Activated naive CD4-positive, alpha-beta T cell treated with anti-CD3 and anti-CD28 coated beads, Interleukin-2, amount 50 U/mL, for 24 hours (primary cell): ENCODE measurements around the gene DCAF8.
A peak's percentile ranks its signal among the peaks of the same experiment; 100 is the strongest.

Experiments
- H3K27ac Mint-ChIP-seq: one replicate; pipeline ENCODE4 v1.8.0; 2021; ENCODE audit warnings: mild to moderate bottlenecking, mixed read lengths
- H3K27me3 Mint-ChIP-seq: one replicate; pipeline ENCODE4 v1.8.0; 2021; ENCODE audit warnings: mixed read lengths
- H3K36me3 Mint-ChIP-seq: one replicate; pipeline ENCODE4 v1.8.0; 2021; ENCODE audit warnings: mixed read lengths
- H3K4me1 Mint-ChIP-seq: one replicate; pipeline ENCODE4 v1.8.0; 2021; ENCODE audit warnings: mixed read lengths
- H3K4me3 Mint-ChIP-seq: one replicate; pipeline ENCODE4 v1.8.0; 2021; ENCODE audit warnings: mild to moderate bottlenecking, mixed read lengths
- H3K9me3 Mint-ChIP-seq: one replicate; pipeline ENCODE4 v1.8.0; 2021; ENCODE audit warnings: mixed read lengths

The DCAF8 gene

GRCh38 chr1:160247053-160247452 is 15.3 kb downstream of the DCAF8 start:
- H3K36me3 Mint-ChIP-seq, result no peaks in the 10 kb centered on the region

GRCh38 chr1:160245434-160245833 is 16.9 kb downstream of the DCAF8 start:
- Mint-ChIP-seq H3K4me3 (no peak overlapping the region), H3K4me1 (peaks cover 39% of the 10 kb centered on the region), H3K27me3 (no peaks in the 10 kb centered on the region), H3K27ac (no peak overlapping the region), H3K9me3 (no peaks in the 10 kb centered on the region), H3K36me3 (peaks cover 4% of the 10 kb centered on the region)

More at GRCh38 chr1:160247053-160247452, 15.3 kb downstream of the DCAF8 start:
- Mint-ChIP-seq H3K27ac (no peak overlapping the region), H3K27me3 (no peaks in the 10 kb centered on the region), H3K4me3 (no peak overlapping the region), H3K4me1 (peaks cover 40% of the 10 kb centered on the region), H3K9me3 (no peaks in the 10 kb centered on the region)

- Mint-ChIP-seq H3K27ac (no peak overlapping the region), H3K27me3 (no peaks in the 10 kb centered on the region), H3K4me3 (no peak overlapping the region), H3K9me3 (no peaks in the 10 kb centered on the region), H3K36me3 (peaks cover 4% of the 10 kb centered on the region), H3K4me1 (peaks cover 39% of the 10 kb centered on the region)
Measured at GRCh38 chr1:160244209-160244608, 18.1 kb downstream of the DCAF8 start.

GRCh38 chr1:160243767-160244166 is 18.6 kb downstream of the DCAF8 start:
- Mint-ChIP-seq H3K9me3 (no peaks in the 10 kb centered on the region), H3K27me3 (no peaks in the 10 kb centered on the region), H3K36me3 (peaks cover 4% of the 10 kb centered on the region), H3K4me1 (peaks cover 39% of the 10 kb centered on the region), H3K27ac (no peak overlapping the region), H3K4me3 (no peak overlapping the region)

- Mint-ChIP-seq H3K4me3 (no peak overlapping the region), H3K27me3 (no peaks in the 10 kb centered on the region), H3K9me3 (no peaks in the 10 kb centered on the region), H3K4me1 (peaks cover 20% of the 10 kb centered on the region), H3K27ac (no peak overlapping the region), H3K36me3 (peaks cover 9% of the 10 kb centered on the region)
Measured at GRCh38 chr1:160239582-160240299, 22.6 kb downstream of the DCAF8 start.

- Mint-ChIP-seq H3K9me3 (no peaks in the 10 kb centered on the region), H3K4me3 (no peak overlapping the region), H3K27ac (no peak overlapping the region), H3K27me3 (no peaks in the 10 kb centered on the region), H3K4me1 (peaks cover 23% of the 10 kb centered on the region), H3K36me3 (peaks cover 15% of the 10 kb centered on the region)
Measured at GRCh38 chr1:160238408-160238807, 23.9 kb downstream of the DCAF8 start.

DNA sequence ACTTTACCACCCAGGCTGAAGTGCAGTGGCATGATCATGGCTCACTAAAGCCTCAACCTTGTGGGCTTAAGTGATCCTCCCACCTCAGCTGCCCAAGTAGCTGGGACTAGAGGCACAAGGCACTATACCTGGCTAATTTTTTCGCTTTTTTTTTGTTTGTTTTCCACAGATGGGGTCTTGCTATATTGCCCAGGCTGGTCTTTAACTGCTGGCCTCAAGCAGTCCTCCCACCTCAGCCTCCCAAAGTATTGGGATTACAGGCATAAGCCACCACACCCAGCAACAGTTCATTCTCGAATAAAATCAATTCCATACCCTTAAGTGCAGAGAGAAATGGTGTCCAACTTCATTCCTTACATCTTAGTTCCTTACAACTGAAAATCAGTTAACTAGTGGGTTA is 24.8 kb downstream of the DCAF8 start:
- Mint-ChIP-seq H3K9me3 (no peaks in the 10 kb centered on the region), H3K27ac (no peak overlapping the region), H3K36me3 (peaks cover 15% of the 10 kb centered on the region), H3K4me3 (no peak overlapping the region), H3K27me3 (no peaks in the 10 kb centered on the region), H3K4me1 (peaks cover 21% of the 10 kb centered on the region)

DNA sequence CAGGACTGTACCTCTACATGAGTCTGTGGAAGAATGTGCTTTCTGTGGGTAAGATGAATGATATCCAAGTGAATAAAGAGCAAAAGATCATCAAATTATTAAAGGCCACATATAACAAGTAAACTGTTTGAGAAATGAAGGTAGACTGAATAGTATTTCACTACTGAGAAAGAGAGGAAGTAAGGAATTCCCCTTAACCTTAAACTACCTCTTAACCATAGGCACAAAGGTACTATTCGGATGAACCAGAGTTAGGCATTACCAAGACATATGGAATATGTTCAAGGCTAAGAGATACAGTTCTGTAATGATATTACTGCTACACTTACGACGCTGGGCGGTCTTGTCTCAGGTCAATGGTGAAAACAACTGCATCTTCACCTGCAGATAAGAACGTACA is 25.5 kb downstream of the DCAF8 start:
- no peaks in the 10 kb centered on the region for H3K27me3 Mint-ChIP-seq
- H3K4me3 Mint-ChIP-seq, result no peak overlapping the region
- peaks cover 21% of the 10 kb centered on the region for H3K4me1 Mint-ChIP-seq
- H3K27ac Mint-ChIP-seq, result no peak overlapping the region
- peaks cover 15% of the 10 kb centered on the region for H3K36me3 Mint-ChIP-seq
- H3K9me3 Mint-ChIP-seq, result no peaks in the 10 kb centered on the region

GRCh38 chr1:160232911-160233310 is 29.4 kb downstream of the DCAF8 start:
- Mint-ChIP-seq H3K9me3 (no peaks in the 10 kb centered on the region), H3K27me3 (no peaks in the 10 kb centered on the region), H3K36me3 (peaks cover 17% of the 10 kb centered on the region), H3K4me1 (peaks cover 17% of the 10 kb centered on the region), H3K27ac (no peak overlapping the region), H3K4me3 (no peak overlapping the region)

DNA sequence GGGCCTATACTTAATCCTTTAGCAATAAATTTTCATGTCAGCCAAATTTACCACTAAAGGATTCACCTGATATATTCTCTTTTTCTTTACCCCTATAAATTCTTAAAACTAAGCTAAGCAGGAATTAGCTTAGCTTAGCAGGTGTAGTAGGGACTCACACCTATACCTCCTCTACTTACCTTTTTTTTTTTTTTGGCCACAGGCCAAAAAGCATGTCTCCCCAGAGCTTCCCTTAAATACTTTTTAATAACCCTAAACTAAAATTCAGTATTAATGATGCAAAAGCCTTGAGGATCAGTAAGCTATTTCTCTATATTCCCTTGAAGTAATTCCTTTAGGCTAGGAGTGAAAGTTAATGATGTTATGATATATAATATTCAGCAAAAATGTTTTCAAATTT is 33.9 kb downstream of the DCAF8 start:
- H3K4me1 Mint-ChIP-seq, result peaks cover 2% of the 10 kb centered on the region
- H3K9me3 Mint-ChIP-seq, result no peaks in the 10 kb centered on the region
- H3K27ac Mint-ChIP-seq, result no peak overlapping the region
- no peaks in the 10 kb centered on the region for H3K27me3 Mint-ChIP-seq
- peaks cover 15% of the 10 kb centered on the region for H3K36me3 Mint-ChIP-seq
- H3K4me3 Mint-ChIP-seq, result no peak overlapping the region

GRCh38 chr1:160227561-160227960 is 34.8 kb downstream of the DCAF8 start:
- peak overlapping the region; percentile 32 for H3K27ac Mint-ChIP-seq
- no peak overlapping the region for H3K4me3 Mint-ChIP-seq
- no peaks in the 10 kb centered on the region for H3K4me1 Mint-ChIP-seq
- no peaks in the 10 kb centered on the region for H3K9me3 Mint-ChIP-seq
- H3K36me3 Mint-ChIP-seq, result peaks cover 15% of the 10 kb centered on the region
- no peaks in the 10 kb centered on the region for H3K27me3 Mint-ChIP-seq

- H3K4me1 Mint-ChIP-seq, result no peaks in the 10 kb centered on the region
- peaks cover 15% of the 10 kb centered on the region for H3K36me3 Mint-ChIP-seq
- H3K27ac Mint-ChIP-seq, result peak overlapping the region; percentile 32
- H3K9me3 Mint-ChIP-seq, result no peaks in the 10 kb centered on the region
- no peaks in the 10 kb centered on the region for H3K27me3 Mint-ChIP-seq
- no peak overlapping the region for H3K4me3 Mint-ChIP-seq
Measured at GRCh38 chr1:160227034-160227433, 35.3 kb downstream of the DCAF8 start.

GRCh38 chr1:160226623-160227022 is 35.7 kb downstream of the DCAF8 start:
- Mint-ChIP-seq H3K4me1 (no peaks in the 10 kb centered on the region), H3K9me3 (no peaks in the 10 kb centered on the region), H3K4me3 (no peak overlapping the region), H3K27me3 (no peaks in the 10 kb centered on the region), H3K27ac (no peak overlapping the region), H3K36me3 (peaks cover 15% of the 10 kb centered on the region)

- no peak overlapping the region for H3K27ac Mint-ChIP-seq
- H3K4me3 Mint-ChIP-seq, result no peak overlapping the region
Measured at GRCh38 chr1:160225345-160225744, 37.0 kb downstream of the DCAF8 start.

GRCh38 chr1:160224606-160225005 is 37.7 kb downstream of the DCAF8 start:
- Mint-ChIP-seq H3K36me3 (peaks cover 12% of the 10 kb centered on the region), H3K4me3 (no peak overlapping the region), H3K27ac (no peak overlapping the region), H3K4me1 (no peaks in the 10 kb centered on the region), H3K9me3 (no peaks in the 10 kb centered on the region), H3K27me3 (no peaks in the 10 kb centered on the region)

More at GRCh38 chr1:160225345-160225744, 37.0 kb downstream of the DCAF8 start:
- H3K9me3 Mint-ChIP-seq, result no peaks in the 10 kb centered on the region
- H3K4me1 Mint-ChIP-seq, result no peaks in the 10 kb centered on the region
- no peaks in the 10 kb centered on the region for H3K27me3 Mint-ChIP-seq
- peaks cover 15% of the 10 kb centered on the region for H3K36me3 Mint-ChIP-seq

DNA sequence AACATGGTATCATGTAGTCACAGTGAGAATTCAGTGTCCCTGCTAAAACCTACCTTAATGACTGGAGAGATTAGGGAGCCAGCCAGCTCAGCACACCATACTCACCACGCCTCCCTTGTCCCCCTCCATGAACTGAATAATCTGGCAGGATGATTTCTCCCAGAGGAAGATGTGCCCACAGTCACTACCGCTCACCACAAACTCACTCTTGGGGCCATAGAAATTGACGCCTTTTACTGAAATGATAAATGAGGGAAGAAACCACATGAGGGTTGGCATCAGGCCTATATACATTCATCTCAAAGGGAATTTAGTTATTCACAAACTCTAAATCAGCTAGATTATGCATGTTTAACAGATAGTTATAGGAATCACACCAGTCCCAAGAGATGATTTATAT is 39.8 kb downstream of the DCAF8 start:
- no peaks in the 10 kb centered on the region for H3K9me3 Mint-ChIP-seq
- H3K27me3 Mint-ChIP-seq, result no peaks in the 10 kb centered on the region
- no peaks in the 10 kb centered on the region for H3K4me1 Mint-ChIP-seq
- H3K36me3 Mint-ChIP-seq, result peaks cover 5% of the 10 kb centered on the region
- H3K27ac Mint-ChIP-seq, result no peak overlapping the region
- no peak overlapping the region for H3K4me3 Mint-ChIP-seq

- no peak overlapping the region for H3K4me3 Mint-ChIP-seq
- H3K27ac Mint-ChIP-seq, result no peak overlapping the region
- H3K9me3 Mint-ChIP-seq, result no peaks in the 10 kb centered on the region
- H3K4me1 Mint-ChIP-seq, result no peaks in the 10 kb centered on the region
- H3K36me3 Mint-ChIP-seq, result peaks cover 9% of the 10 kb centered on the region
- H3K27me3 Mint-ChIP-seq, result no peaks in the 10 kb centered on the region
Measured at GRCh38 chr1:160221089-160221488, 41.3 kb downstream of the DCAF8 start.
